Measurements from ENCODE around the gene VAMP3. TPM values are rescaled to one million over a fixed set of nuclear protein-coding genes. Genes with fewer than 3 reads are reported as not detected.

The VAMP3 gene, protein sequence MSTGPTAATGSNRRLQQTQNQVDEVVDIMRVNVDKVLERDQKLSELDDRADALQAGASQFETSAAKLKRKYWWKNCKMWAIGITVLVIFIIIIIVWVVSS
- total RNA-seq (10 to 100 TPM; 76.6 to 90.4 (median 83.8) TPM), polyA plus RNA-seq (61.3 TPM)
- long read RNA-seq, donor 1, transcript VAMP3-202 (5 exons, 954 nt): minor isoform, 5 of 136 reads
- long read RNA-seq, donor 1, transcript VAMP3-201 (5 exons, 2,205 nt): major isoform, 102 of 136 reads
- long read RNA-seq, donor 1, partial matches to known transcripts: 25 of 136 reads
- long read RNA-seq, donor 1, other reads (novel, unspliced or antisense): 4 of 136 reads
- long read RNA-seq, donor 2, transcript VAMP3-201 (5 exons, 2,205 nt): major isoform, 81 of 98 reads
- long read RNA-seq, donor 2, transcript VAMP3-202 (5 exons, 954 nt): minor isoform, 10 of 98 reads
- long read RNA-seq, donor 2, partial matches to known transcripts: 1 of 98 reads
- long read RNA-seq, donor 2, other reads (novel, unspliced or antisense): 6 of 98 reads
- long read RNA-seq, donor 3, transcript VAMP3-201 (5 exons, 2,205 nt): major isoform, 380 of 425 reads
- long read RNA-seq, donor 3, partial matches to known transcripts: 38 of 425 reads
- long read RNA-seq, donor 3, other reads (novel, unspliced or antisense): 7 of 425 reads
- long read RNA-seq, donor 4, transcript VAMP3-202 (5 exons, 954 nt): minor isoform, 8 of 106 reads
- long read RNA-seq, donor 4, transcript VAMP3-201 (5 exons, 2,205 nt): major isoform, 90 of 106 reads
- long read RNA-seq, donor 4, partial matches to known transcripts: 7 of 106 reads
- long read RNA-seq, donor 4, other reads (novel, unspliced or antisense): 1 of 106 reads

GRCh38 chr1:7770997-7771822 lies at the start of gene VAMP3:
Gene VAMP3 (plus strand): TSS chr1:7771296. CDS start chr1:7771384, 88 bp downstream.
- WGBS: under 1% methylated on average over 97 of the region's 97 CpGs
- ATAC-seq: peak; percentile 98 to 99
- Histone ChIP-seq H3K27me3 (ENCODE audit: control insufficient read depth, insufficient read depth) (no peaks in the 10 kb centered on the region), H3K4me3 (ENCODE audit: low read length) (peak within 1 kb of the TSS; percentile 85), H3K27ac (ENCODE audit: low read length) (peak within 1 kb of the TSS; percentile 91), H3K9me3 (ENCODE audit: control insufficient read depth, low read length) (no peaks in the 10 kb centered on the region), H3K4me1 (ENCODE audit: control insufficient read depth, insufficient read depth, low read length) (peaks cover 5% of the 10 kb centered on the region)
- intact Hi-C loops (cut with DNase I): no loop called here
- peak; percentile 90 to 97 (median 95) for DNase-seq

DNA sequence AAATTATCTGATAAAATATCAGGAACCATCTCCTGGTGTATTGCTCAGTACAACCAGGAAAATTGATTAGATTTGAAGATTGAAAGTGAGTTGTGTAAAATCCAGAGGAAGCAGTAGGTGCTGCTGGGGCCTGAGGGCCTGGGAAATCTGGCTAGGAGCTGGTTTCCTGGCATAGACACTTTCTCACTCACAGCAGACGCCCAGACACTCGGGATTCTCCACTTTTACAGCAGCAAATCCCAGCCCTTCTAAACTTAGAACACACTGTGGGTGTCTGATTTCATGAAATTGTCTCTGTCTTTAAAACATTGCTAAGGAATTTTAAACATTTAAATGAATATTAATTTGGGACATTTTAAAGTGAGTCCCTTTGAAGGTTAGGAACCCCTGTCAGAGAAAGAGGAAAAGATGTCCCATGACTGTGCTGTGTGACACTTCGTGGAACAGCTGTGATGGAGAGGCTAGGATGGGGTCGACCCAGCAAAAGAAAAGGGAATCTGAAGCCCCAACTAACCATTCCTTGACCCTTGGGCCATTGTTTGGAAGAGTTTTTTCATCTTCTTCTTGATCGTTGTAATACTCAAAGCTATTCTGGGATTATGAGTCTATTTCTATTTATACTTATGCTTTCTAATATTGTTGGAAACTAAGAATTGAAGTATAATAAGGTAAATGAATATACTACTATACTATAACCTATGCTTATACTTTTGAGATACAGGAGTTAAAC lies 49.0 kb upstream of the VAMP3 start:
- Histone ChIP-seq H3K27ac (ENCODE audit: low read length) (peak overlapping the region; percentile 87), H3K27me3 (ENCODE audit: control insufficient read depth, insufficient read depth) (no peaks in the 10 kb centered on the region), H3K4me3 (ENCODE audit: low read length) (no peak overlapping the region), H3K4me1 (ENCODE audit: control insufficient read depth, insufficient read depth, low read length) (peaks cover 2% of the 10 kb centered on the region), H3K9me3 (ENCODE audit: control insufficient read depth, low read length) (no peaks in the 10 kb centered on the region)
- intact Hi-C loops (cut with DNase I): no loop called here
- WGBS: 40% methylated on average over 5 of the region's 5 CpGs
- ATAC-seq: no peak
- no peak for DNase-seq

DNA sequence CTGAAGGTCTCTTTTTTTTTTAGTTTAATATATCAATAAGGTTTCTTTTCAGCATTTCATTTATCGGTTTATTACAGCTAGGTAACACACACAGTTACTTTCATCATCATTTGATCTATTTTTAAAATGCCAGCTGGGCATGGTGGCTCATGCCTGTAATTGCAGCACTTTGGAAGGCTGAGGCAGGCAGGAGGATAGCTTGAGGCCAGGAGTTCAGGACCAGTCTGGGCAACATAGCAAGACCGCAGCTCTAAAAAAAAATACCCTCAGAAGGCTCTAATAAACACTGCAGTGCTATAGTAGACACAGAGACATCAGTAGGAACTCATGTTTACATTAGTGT lies 48.5 kb upstream of the VAMP3 start:
- 88% methylated on average over 2 of the region's 2 CpGs for WGBS
- Histone ChIP-seq H3K9me3 (ENCODE audit: control insufficient read depth, low read length) (no peaks in the 10 kb centered on the region), H3K4me3 (ENCODE audit: low read length) (no peak overlapping the region), H3K27me3 (ENCODE audit: control insufficient read depth, insufficient read depth) (no peaks in the 10 kb centered on the region), H3K27ac (ENCODE audit: low read length) (peak overlapping the region; percentile 37), H3K4me1 (ENCODE audit: control insufficient read depth, insufficient read depth, low read length) (peaks cover 2% of the 10 kb centered on the region)
- no peak for ATAC-seq
- intact Hi-C loops (cut with DNase I): no loop called here
- no peak for DNase-seq

DNA sequence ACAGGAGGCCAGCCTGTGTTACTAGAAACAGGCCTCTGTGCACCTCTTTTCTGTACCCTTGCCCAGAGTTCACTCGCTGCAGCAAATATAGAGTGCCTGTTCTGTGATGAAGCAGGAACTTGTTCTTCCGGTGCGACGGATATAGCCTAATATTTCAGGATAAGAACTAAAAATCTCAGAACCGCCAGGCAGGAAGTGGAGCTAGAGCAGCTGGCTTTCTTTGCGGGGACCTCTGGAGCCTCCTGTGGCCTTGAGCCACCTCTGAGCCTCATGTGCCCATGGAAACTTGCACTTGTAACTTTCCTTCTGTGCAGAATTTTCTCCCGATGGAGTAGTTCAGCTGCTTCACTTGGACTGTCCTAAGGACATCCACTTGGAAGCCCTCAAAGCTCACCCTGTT lies 44.5 kb upstream of the VAMP3 start:
- Histone ChIP-seq H3K27me3 (ENCODE audit: control insufficient read depth, insufficient read depth) (no peaks in the 10 kb centered on the region), H3K4me3 (ENCODE audit: low read length) (no peak overlapping the region), H3K4me1 (ENCODE audit: control insufficient read depth, insufficient read depth, low read length) (no peaks in the 10 kb centered on the region), H3K9me3 (ENCODE audit: control insufficient read depth, low read length) (no peaks in the 10 kb centered on the region), H3K27ac (ENCODE audit: low read length) (peak overlapping the region; percentile 19)
- 29% methylated on average over 7 of the region's 7 CpGs for WGBS
- ATAC-seq: peak; percentile 42 to 57
- intact Hi-C loops (cut with DNase I): no loop called here
- no peak for DNase-seq

GRCh38 chr1:7727809-7728471 lies 43.2 kb upstream of the VAMP3 start:
- Histone ChIP-seq H3K9me3 (ENCODE audit: control insufficient read depth, low read length) (no peaks in the 10 kb centered on the region), H3K27me3 (ENCODE audit: control insufficient read depth, insufficient read depth) (no peaks in the 10 kb centered on the region), H3K4me1 (ENCODE audit: control insufficient read depth, insufficient read depth, low read length) (no peaks in the 10 kb centered on the region), H3K4me3 (ENCODE audit: low read length) (no peak overlapping the region), H3K27ac (ENCODE audit: low read length) (no peak overlapping the region)
- 84% methylated on average over 14 of the region's 14 CpGs for WGBS
- intact Hi-C loops (cut with DNase I): no loop called here
- DNase-seq (no peak), ATAC-seq (no peak)

GRCh38 chr1:7729761-7730160 lies 41.3 kb upstream of the VAMP3 start:
- intact Hi-C loops (cut with DNase I): no loop called here
- Histone ChIP-seq H3K27ac (ENCODE audit: low read length) (no peak overlapping the region), H3K9me3 (ENCODE audit: control insufficient read depth, low read length) (no peaks in the 10 kb centered on the region), H3K4me3 (ENCODE audit: low read length) (no peak overlapping the region), H3K4me1 (ENCODE audit: control insufficient read depth, insufficient read depth, low read length) (no peaks in the 10 kb centered on the region), H3K27me3 (ENCODE audit: control insufficient read depth, insufficient read depth) (no peaks in the 10 kb centered on the region)
- WGBS: 92% methylated on average over 5 of the region's 5 CpGs
- no peak for ATAC-seq
- no peak for DNase-seq

GRCh38 chr1:7732331-7732730 lies 38.8 kb upstream of the VAMP3 start:
- WGBS: 90% methylated on average over 19 of the region's 19 CpGs
- no peak for ATAC-seq

GRCh38 chr1:7733276-7733675 lies 37.8 kb upstream of the VAMP3 start:
- 66% methylated on average over 2 of the region's 2 CpGs for WGBS
- H3K27me3 ChIP-seq (ENCODE audit: control insufficient read depth, insufficient read depth): no peaks in the 10 kb centered on the region

More at GRCh38 chr1:7732331-7732730, 38.8 kb upstream of the VAMP3 start:
- no peak overlapping the region for H3K27ac ChIP-seq (ENCODE audit: low read length)
- no peaks in the 10 kb centered on the region for H3K9me3 ChIP-seq (ENCODE audit: control insufficient read depth, low read length)
- H3K27me3 ChIP-seq (ENCODE audit: control insufficient read depth, insufficient read depth): no peaks in the 10 kb centered on the region
- intact Hi-C loops (cut with DNase I): no loop called here
- DNase-seq: no peak
- no peaks in the 10 kb centered on the region for H3K4me1 ChIP-seq (ENCODE audit: control insufficient read depth, insufficient read depth, low read length)
- H3K4me3 ChIP-seq (ENCODE audit: low read length): no peak overlapping the region

GRCh38 chr1:7738044-7738443 lies 33.1 kb upstream of the VAMP3 start:
- 95% methylated on average over 6 of the region's 6 CpGs for whole genome bisulfite sequencing
- H3K9me3 ChIP-seq (ENCODE audit: control insufficient read depth, low read length): no peaks in the 10 kb centered on the region
- ATAC-seq (no peak), DNase-seq (no peak)
- H3K4me3 ChIP-seq (ENCODE audit: low read length): no peak overlapping the region
- no peaks in the 10 kb centered on the region for H3K27me3 ChIP-seq (ENCODE audit: control insufficient read depth, insufficient read depth)
- H3K27ac ChIP-seq (ENCODE audit: low read length): no peak overlapping the region
- intact Hi-C loops (cut with DNase I): no loop called here
- H3K4me1 ChIP-seq (ENCODE audit: control insufficient read depth, insufficient read depth, low read length): no peaks in the 10 kb centered on the region

More at GRCh38 chr1:7733276-7733675, 37.8 kb upstream of the VAMP3 start:
- DNase-seq: no peak
- no peaks in the 10 kb centered on the region for H3K9me3 ChIP-seq (ENCODE audit: control insufficient read depth, low read length)
- no peak for ATAC-seq
- no peak overlapping the region for H3K27ac ChIP-seq (ENCODE audit: low read length)
- no peaks in the 10 kb centered on the region for H3K4me1 ChIP-seq (ENCODE audit: control insufficient read depth, insufficient read depth, low read length)
- no peak overlapping the region for H3K4me3 ChIP-seq (ENCODE audit: low read length)
- intact Hi-C loops (cut with DNase I): no loop called here

DNA sequence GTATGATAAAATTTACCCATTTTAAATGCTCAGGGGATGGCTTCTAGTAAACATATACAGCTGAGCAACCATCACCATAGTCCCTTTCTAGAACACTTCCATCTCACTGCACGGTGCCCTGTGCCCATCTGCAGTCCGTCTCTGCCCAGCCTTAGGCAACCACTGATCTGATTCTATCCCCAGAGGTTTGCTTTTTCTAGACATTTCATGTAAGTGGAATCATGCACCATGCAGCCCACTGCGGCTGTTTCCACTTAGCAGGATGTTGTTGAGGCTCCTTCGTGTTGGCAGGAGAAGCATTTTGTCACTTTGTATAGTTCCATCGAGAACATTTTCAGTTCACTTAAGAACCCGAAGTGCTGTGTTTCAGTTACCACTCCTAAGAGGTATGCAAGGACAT lies 27.8 kb upstream of the VAMP3 start:
- DNase-seq (no peak), ATAC-seq (no peak)
- 86% methylated on average over 6 of the region's 6 CpGs for WGBS
- intact Hi-C loops (cut with DNase I): no loop called here
- no peaks in the 10 kb centered on the region for H3K4me1 ChIP-seq (ENCODE audit: control insufficient read depth, insufficient read depth, low read length)
- no peaks in the 10 kb centered on the region for H3K9me3 ChIP-seq (ENCODE audit: control insufficient read depth, low read length)
- no peak overlapping the region for H3K27ac ChIP-seq (ENCODE audit: low read length)
- no peak overlapping the region for H3K4me3 ChIP-seq (ENCODE audit: low read length)
- H3K27me3 ChIP-seq (ENCODE audit: control insufficient read depth, insufficient read depth): no peaks in the 10 kb centered on the region

Measured in right cardiac atrium (tissue), 5 donors.